ENCODE results near the gene HSDL1.
A peak's percentile ranks its signal among the peaks of the same experiment; 100 is the strongest.

The HSDL1 gene

GRCh38 chr16:84144859-84145639, at the start of gene HSDL1, which contains the start of gene DNAAF1:
HSDL1 (minus strand) TSS chr16:84145177; CDS start chr16:84131321, 13,856 bp downstream.
DNAAF1 (plus strand) TSS chr16:84145308; CDS start chr16:84145441, 133 bp downstream.
- DNase-seq, result peak; percentile 88

DNA sequence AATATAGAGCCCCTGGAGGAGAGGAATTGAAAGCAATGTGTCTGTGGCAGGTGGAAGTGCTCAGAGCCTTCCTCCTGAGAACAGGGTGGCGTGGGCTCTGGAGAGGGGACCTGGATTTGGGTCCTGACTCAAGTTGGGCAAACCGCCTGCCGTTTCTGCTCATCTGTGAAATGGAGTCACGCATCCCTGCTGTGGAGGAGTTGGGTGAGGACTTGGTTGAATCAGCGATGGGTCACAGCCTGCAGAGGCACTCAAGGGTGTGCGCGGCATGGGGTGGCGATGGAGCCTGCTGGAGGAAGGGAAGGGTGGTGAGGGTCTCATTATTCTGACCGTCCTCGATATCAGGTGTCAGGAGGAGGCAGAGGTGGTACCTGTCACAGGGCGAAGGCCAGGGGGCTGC, 49.0 kb upstream of the HSDL1 start:
- DNase-seq, result no peak

DNA sequence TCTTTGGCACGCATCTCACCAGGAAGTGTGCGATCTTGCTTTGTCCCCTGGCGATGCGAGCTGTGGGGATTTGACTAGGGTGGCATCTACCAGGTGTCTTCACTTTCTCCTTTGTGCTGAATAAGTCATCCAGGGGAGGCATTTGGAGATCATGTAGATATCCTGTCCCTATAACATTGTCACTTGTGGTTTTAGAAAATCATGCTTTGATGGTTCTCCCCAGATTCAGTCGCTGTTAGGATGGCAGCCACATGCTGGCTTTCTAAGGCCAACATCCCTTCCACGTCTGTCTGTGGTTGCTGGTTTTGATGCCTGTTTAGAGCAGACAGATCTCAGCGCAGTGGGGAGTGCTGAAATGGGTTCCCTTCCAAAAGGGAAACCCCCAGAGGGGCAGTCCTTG, 48.5 kb upstream of the HSDL1 start:
- no peak for DNase-seq

GRCh38 chr16:84191466-84191865, 46.5 kb upstream of the HSDL1 start:
- DNase-seq, result no peak

- DNase-seq, result no peak
Observed at GRCh38 chr16:84190731-84191388, 45.9 kb upstream of the HSDL1 start, which contains the start of gene ADAD2. ADAD2 (plus strand) TSS chr16:84191157; CDS start chr16:84191231, 74 bp downstream.

GRCh38 chr16:84186685-84187437, 41.9 kb upstream of the HSDL1 start, which contains the start of gene TAF1C:
TAF1C (minus strand) TSS chr16:84187057; CDS start chr16:84184988, 2,069 bp downstream.
- peak; percentile 93 for DNase-seq

- no peak for DNase-seq
Observed at GRCh38 chr16:84184775-84185174, 39.8 kb upstream of the HSDL1 start.

DNA sequence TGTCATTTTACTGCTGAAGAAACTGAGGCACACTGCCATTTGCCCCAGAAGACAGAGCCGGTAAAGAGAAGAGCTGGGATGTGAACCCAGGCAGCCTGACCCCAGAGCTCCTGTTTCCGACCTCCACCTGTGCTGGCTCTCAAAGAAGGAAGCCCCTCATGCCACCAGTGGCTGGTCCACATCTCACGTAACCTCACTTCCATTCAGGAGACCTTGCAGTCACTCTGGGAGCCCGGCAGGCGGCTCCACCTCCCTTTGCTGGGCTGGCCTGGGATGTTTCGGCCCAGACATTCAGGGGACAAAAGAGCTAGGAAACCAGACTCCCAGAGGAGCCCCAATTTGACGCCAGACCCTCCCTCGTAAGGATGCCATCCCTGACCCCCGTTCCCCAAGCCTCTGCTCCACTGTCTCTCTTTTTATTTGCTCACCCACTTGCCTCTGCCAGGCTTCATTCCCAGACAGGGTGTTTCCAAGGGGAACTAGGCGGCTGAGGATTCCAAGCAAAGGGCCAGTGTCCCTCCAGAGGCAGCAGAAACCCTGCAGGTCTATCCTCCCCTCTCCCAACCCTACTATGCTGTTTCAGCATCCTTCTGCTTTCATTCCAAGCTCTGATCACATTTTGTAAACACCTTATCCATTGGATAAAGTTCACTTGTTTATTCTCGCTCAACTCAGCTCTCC, 39.1 kb upstream of the HSDL1 start:
- DNase-seq, result no peak

- DNase-seq, result no peak
Observed at GRCh38 chr16:84183572-84183875, 38.5 kb upstream of the HSDL1 start.

DNA sequence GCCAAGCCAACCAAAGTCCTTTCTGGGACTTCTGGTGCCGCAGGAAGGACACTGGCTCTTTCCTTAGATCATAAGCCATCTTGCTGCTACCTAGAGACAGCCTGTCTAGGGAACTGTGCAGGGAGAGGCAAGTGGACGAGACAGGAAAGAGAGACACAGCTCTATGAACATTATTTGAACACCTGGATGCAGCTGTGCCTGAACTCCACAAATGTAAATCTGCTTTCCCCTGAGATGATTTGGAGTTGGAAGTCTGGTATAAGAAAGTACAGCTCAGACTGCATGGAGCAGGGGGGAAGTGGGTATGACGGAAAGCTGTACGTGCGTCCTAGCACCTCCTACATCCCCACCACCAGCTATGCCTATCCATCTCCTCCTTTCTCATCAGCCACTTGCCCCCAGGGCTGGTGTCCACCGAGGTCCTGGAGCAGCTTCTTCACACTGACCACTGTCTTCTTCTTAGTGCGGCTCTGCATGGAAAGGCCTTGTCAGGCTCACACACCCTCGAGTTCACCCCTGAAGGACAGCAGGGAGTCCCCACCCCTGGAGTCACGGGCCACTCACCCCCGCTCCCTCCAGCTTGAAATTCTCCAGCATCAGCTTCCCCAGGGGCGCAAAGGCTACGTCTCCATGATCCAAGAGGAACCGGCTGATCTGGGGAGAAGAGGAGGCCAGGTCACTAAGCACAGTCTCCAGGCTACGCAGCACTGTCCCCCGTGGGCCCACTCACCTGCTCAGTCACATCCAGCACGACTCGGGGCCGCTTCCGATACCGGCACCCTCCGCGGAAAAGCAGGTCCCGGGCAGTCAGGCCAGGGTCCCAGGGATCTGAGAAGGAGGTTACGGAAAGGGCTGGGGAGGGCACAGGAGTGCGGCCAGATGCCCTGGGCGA, 37.9 kb upstream of the HSDL1 start:
- no peak for DNase-seq

GRCh38 chr16:84182104-84182503, 37.1 kb upstream of the HSDL1 start:
- no peak for DNase-seq

GRCh38 chr16:84181144-84181915, 36.4 kb upstream of the HSDL1 start:
- DNase-seq, result no peak

GRCh38 chr16:84180519-84181140, 35.7 kb upstream of the HSDL1 start:
- no peak for DNase-seq

DNA sequence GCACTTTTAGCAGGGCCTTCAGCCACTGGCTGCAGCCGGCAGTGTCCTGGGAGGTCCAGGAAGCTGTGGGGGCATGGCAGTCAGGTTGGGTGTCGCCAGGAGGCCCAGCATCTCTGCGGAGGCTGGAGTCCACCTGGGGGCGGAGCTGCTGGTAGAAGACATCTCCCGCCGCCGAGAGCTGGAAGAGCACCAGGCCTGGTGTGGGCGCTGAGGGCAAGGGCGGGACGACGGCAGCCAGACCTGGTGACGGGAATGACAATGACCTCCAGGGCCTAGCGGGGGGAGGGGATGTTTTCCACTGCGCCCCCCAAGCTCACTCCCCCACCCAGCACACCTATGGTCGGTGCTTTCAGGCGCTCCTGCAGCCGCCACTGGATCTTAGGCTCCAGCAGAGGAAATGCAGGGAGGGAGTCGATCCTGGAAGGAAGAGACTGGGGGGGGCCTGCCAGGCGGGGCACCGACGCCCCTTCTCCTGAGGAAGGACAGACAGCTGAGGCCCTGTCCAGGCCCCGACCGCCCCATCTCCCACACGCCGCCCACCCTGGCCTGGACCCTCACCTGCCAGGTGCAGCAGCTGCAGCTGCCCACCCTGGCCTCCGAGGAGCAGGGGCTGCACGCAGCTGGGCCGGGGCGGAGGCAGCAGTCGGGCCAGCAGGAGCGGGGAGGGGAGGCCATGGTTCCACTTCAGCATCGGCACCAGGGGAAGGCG, 34.8 kb upstream of the HSDL1 start:
- DNase-seq, result no peak

GRCh38 chr16:84178892-84179611, 34.1 kb upstream of the HSDL1 start:
- DNase-seq, result no peak

GRCh38 chr16:84178146-84178765, 33.3 kb upstream of the HSDL1 start:
- no peak for DNase-seq

DNA sequence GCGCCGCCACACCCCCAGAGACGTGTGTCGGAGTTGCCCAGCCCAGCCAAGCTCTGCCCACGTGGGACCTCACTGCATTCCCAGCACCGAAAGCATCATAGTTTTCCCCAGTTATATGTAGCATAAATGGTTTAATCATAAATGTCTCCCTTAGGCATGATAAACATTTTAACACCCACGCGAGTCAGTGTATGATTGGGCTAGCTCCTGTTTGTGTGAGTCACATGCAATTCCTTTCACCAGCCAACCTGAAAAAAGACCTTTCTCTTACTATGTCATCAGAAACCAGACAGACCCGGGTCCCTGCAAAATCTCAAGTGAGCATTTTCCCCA, 32.7 kb upstream of the HSDL1 start:
- no peak for DNase-seq

DNA sequence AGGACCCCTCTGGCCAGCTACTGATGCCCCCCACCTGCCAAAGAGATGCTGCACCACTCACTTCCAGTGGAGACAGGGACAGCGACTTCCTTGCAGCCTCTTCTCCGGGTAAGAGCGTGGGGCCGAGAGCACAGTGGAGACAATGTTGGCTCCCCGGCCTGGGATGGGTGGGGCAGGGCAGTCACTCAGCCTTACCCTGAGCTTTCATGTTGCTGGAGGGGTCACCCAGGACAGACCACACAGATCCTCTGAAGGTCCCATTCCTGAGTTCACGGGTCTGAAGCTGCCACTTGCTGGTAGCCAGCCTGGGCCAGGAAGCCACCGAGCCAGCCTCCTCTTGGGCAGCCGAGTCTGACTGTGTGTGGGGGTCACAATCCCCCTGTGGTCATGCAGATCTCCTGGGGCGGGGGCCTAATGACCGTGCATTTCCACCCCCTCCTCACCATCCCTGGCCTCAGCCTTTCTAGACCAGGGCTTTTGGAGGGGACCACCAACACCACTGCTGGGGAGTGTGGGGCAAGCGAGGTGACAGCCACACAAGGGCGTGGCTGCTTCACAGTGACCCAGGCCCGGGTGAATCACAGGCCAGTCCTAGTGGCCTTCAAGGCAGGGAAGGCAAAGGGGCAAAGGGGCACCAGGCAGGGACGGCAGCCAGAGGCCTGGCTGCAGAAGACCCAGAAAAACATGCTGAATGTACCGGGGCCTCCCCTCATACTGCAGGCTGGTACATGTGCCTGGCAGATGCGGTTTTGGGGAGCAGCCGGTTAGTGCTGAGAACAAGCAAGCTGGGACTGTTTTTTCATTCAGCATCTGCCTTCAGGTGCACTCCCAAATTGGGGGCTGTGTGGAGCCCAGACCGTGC, 31.4 kb upstream of the HSDL1 start:
- no peak for DNase-seq

Data from NCI-H69 (cell line).